Testis (tissue), 2 donors: ENCODE results near the gene AUTS2.

Experiments
- POLR2A ChIP-seq: fragments of 450-650 bp; IDR thresholded peaks from one replicate; pipeline ENCODE4 v1.6.1; 2017; ENCODE audit warnings: antibody characterized with exemption, mild to moderate bottlenecking, moderate library complexity
- TF ChIP-seq, protein P1 (sequence below), 3 experiments: fragments of 450-650 bp in 2 of 3; fragments of 200-600 bp in 1 of 3; sonication (generic) in 1 of 3; IDR thresholded peaks; one replicate each; pipeline ENCODE4 v1.5.1; 2016 to 2019; ENCODE audit warnings: antibody characterized with exemption in 3 of 3, mild to moderate bottlenecking in 2 of 3, moderate library complexity in 1 of 3

DNA sequence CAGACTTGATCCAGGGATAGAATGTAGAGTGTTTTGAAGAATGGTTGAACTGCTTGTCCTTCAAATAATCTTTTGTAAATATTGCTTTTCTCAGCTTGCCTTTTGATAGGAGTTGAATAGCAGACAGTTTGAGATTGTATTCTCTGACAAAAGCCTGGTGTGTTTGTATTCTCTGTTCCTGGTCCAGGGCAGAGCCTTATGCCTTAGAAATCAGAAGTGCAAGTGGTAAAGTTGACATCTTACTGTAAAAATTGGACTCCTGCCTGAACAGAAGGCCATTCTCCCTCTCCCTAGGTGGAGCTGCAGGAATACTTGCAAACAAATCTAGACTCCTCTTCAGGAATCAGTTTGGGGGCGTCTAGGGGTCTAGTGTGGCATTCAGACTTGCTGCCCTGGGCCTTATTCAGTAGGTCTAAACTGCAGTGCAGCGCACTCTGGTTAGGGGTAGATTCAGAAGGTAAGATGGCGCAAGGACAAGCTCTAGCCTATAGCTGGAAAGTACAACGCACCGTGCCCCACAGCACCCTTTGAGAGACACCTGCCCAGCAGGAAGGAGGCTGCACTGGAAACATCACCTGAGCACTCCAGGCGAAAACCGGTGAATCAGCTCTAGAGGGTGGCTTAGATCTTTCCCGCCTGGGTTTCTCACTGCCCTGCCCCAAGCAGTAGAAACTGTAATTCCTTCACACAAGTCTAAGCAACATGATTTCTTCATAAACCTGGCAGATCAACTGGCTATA lies 925.1 kb downstream of the AUTS2 start:
- TF ChIP-seq POLR2A: no peak
- TF ChIP-seq, protein P1, sequence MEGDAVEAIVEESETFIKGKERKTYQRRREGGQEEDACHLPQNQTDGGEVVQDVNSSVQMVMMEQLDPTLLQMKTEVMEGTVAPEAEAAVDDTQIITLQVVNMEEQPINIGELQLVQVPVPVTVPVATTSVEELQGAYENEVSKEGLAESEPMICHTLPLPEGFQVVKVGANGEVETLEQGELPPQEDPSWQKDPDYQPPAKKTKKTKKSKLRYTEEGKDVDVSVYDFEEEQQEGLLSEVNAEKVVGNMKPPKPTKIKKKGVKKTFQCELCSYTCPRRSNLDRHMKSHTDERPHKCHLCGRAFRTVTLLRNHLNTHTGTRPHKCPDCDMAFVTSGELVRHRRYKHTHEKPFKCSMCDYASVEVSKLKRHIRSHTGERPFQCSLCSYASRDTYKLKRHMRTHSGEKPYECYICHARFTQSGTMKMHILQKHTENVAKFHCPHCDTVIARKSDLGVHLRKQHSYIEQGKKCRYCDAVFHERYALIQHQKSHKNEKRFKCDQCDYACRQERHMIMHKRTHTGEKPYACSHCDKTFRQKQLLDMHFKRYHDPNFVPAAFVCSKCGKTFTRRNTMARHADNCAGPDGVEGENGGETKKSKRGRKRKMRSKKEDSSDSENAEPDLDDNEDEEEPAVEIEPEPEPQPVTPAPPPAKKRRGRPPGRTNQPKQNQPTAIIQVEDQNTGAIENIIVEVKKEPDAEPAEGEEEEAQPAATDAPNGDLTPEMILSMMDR (IDR thresholded peaks at IDR 0.05): no peak
